Endothelial cell of umbilical vein (primary cell): ENCODE data around the gene TMEM45B. TPM values are rescaled to one million over a fixed set of nuclear protein-coding genes. Genes with fewer than 3 reads are reported as not detected.

Experiments
- BruUV-seq: library from RNA; stranded (reverse); fragments of 400-500 nt; replicated peaks from 2 replicates; lab custom pipeline; 2021; lab: Mats Ljungman, UMichigan
- CTCF ChIA-PET: fragments of 300-600, 350-600 bp; sonication (Branson Sonifier 250); formaldehyde crosslinking; loops from one replicate; lab custom pipeline; 2021; ENCODE audit warnings: antibody characterized with exemption, inconsistent platforms; lab: Charles Lee
- POLR2A ChIA-PET: fragments of 300-600, 350-600 bp; sonication (Branson Sonifier 250); formaldehyde crosslinking; loops from one replicate; lab custom pipeline; 2021; ENCODE audit warnings: antibody characterized with exemption, inconsistent platforms; lab: Charles Lee
- DNase-seq: peaks from one replicate; pipeline ENCODE4 v3.0.0-alpha.2; 2011; ENCODE audit warnings: low read depth, low spot score
- FAIRE-seq: peaks from 2 replicates; lab custom pipeline; 2011; peaks lifted over from hg19 to GRCh38; lab: Jason Lieb, UNC
- H2AFZ ChIP-seq: 2 replicates; pipeline ENCODE4 v1.6.0; 2012; ENCODE audit warnings: low read depth, low read length, control low read depth, inconsistent platforms
- H3K27ac ChIP-seq: 2 replicates; pipeline ENCODE4 v1.5.1; 2011; ENCODE audit warnings: low read depth, mild to moderate bottlenecking, control low read depth, low read length, moderate library complexity; ENCODE audit not compliant: insufficient read depth
- H3K27me3 ChIP-seq, 2 experiments: 2 replicates each; pipeline versions ENCODE4 v1.6.0 to v1.6.1; 2011; ENCODE audit warnings: low read length in 2 of 2, mixed read lengths in 1 of 2; ENCODE audit not compliant: control insufficient read depth in 2 of 2, insufficient read depth in 2 of 2
- H3K36me3 ChIP-seq, 2 experiments: 2 replicates in 1 of 2; 3 replicates in 1 of 2; pipeline ENCODE4 v1.5.1; 2011; ENCODE audit warnings: low read length in 2 of 2, mild to moderate bottlenecking in 1 of 2, moderate library complexity in 1 of 2; ENCODE audit not compliant: control insufficient read depth in 2 of 2, insufficient read depth in 2 of 2; ENCODE audit errors: extremely low read depth in 1 of 2
- H3K4me1 ChIP-seq: 3 replicates; pipeline ENCODE4 v1.5.1; 2011; ENCODE audit warnings: mild to moderate bottlenecking, low read length; ENCODE audit not compliant: control insufficient read depth, insufficient read depth; ENCODE audit errors: extremely low read depth
- H3K4me2 ChIP-seq: 2 replicates; pipeline ENCODE4 v1.6.1; 2011; ENCODE audit warnings: low read length, control low read depth, mixed read lengths; ENCODE audit not compliant: insufficient read depth
- H3K4me3 ChIP-seq, 3 experiments: fragments of 200-600 bp in 1 of 3; sonication (generic), shearing (Covaris generic) in 1 of 3; replicated peaks in 1 of 3; 2 replicates each; pipeline ENCODE4 v1.5.1; 2011 to 2016; ENCODE audit warnings: control low read depth in 3 of 3, low read length in 3 of 3, mild to moderate bottlenecking in 2 of 3, inconsistent platforms in 1 of 3, low read depth in 1 of 3, moderate library complexity in 1 of 3; ENCODE audit not compliant: insufficient read depth in 1 of 3
- H3K79me2 ChIP-seq: 2 replicates; pipeline ENCODE4 v1.6.0; 2012; ENCODE audit warnings: low read length, inconsistent platforms; ENCODE audit not compliant: control insufficient read depth, insufficient read depth
- H3K9ac ChIP-seq: replicated peaks from 2 replicates; pipeline ENCODE3; 2011; ENCODE audit warnings: low read length, control low read depth; ENCODE audit not compliant: insufficient read depth; ENCODE audit errors: extremely low read depth
- H3K9me1 ChIP-seq: replicated peaks from 3 replicates; pipeline ENCODE4 v1.6.0; 2011; ENCODE audit warnings: mild to moderate bottlenecking, low read length; ENCODE audit not compliant: control insufficient read depth, insufficient read depth; ENCODE audit errors: extremely low read depth
- H3K9me3 ChIP-seq: replicated peaks from 2 replicates; pipeline ENCODE4 v1.5.1; 2012; ENCODE audit warnings: low read length, inconsistent platforms; ENCODE audit not compliant: control insufficient read depth, insufficient read depth
- H4K20me1 ChIP-seq: replicated peaks from 2 replicates; pipeline ENCODE3; 2011; ENCODE audit warnings: mild to moderate bottlenecking, low read length; ENCODE audit not compliant: control insufficient read depth, insufficient read depth; ENCODE audit errors: extremely low read depth
- CTCF ChIP-seq, 2 donors: IDR thresholded peaks; 1 replicate in 1 of 2; 2 replicates in 1 of 2; pipeline ENCODE4 v1.5.1; 2011; ENCODE audit warnings: low read length in 2 of 2, mild to moderate bottlenecking in 2 of 2, moderate library complexity in 2 of 2, control low read depth in 1 of 2, inconsistent platforms in 1 of 2, low read depth in 1 of 2; ENCODE audit not compliant: insufficient read depth in 1 of 2; ENCODE audit errors: extremely low read depth in 1 of 2
- EZH2 ChIP-seq: IDR thresholded peaks from 2 replicates; pipeline ENCODE4 v1.6.1; 2012; ENCODE audit warnings: borderline replicate concordance, low read depth, mild to moderate bottlenecking, moderate library complexity, low read length, inconsistent platforms; ENCODE audit not compliant: severe bottlenecking
- FOS ChIP-seq: IDR thresholded peaks from 2 replicates; pipeline ENCODE4 v1.6.1; 2011; ENCODE audit warnings: mild to moderate bottlenecking, low read length, moderate library complexity, borderline replicate concordance; ENCODE audit not compliant: insufficient read depth
- GATA2 ChIP-seq: IDR thresholded peaks from 2 replicates; pipeline ENCODE4 v1.7.0; 2011; ENCODE audit warnings: low read depth, mild to moderate bottlenecking, moderate library complexity, mixed read lengths, low read length; ENCODE audit not compliant: insufficient read length, insufficient read depth
- JUN ChIP-seq: IDR thresholded peaks from 2 replicates; pipeline ENCODE4 v1.6.1; 2011; ENCODE audit warnings: borderline replicate concordance, low read depth; ENCODE audit not compliant: insufficient read length, insufficient read depth
- MAX ChIP-seq: IDR thresholded peaks from 2 replicates; pipeline ENCODE4 v1.6.1; 2011; ENCODE audit not compliant: insufficient read depth, insufficient read length
- MYC ChIP-seq: IDR thresholded peaks from one replicate; pipeline ENCODE4 v1.6.1; 2011; ENCODE audit warnings: mild to moderate bottlenecking, low read depth, low read length
- POLR2A ChIP-seq: IDR thresholded peaks from 2 replicates; pipeline ENCODE4 v1.6.1; 2012; ENCODE audit warnings: low read depth, mild to moderate bottlenecking, control low read depth, low read length
- POLR2AphosphoS5 ChIP-seq: IDR thresholded peaks from 2 replicates; pipeline ENCODE4 v1.6.1; 2012; ENCODE audit warnings: low read depth, mild to moderate bottlenecking, control low read depth, low read length, moderate library complexity; ENCODE audit not compliant: insufficient read depth
- dilution Hi-C: fragments of 300-500 bp; cut with MboI; formaldehyde crosslinking; loops from one replicate; pipeline ENCODE4 v1.15.0; 2019; ENCODE audit warnings: low sequenced_read_pairs; ENCODE audit not compliant: extremely low pct_ligation_motif_present
- intact Hi-C: fragments of 100-400 bp; cut with micrococcal nuclease; formaldehyde crosslinking; loops from one replicate; pipeline ENCODE4 v1.10.0; 2022
- polyA plus RNA-seq, 4 experiments: library from polyadenylated mRNA; depleted of rRNA in 3 of 4; stranded (reverse) in 3 of 4; unstranded in 1 of 4; fragments of >200 nt; gene quantifications; 2 replicates each; pipeline versions ENCODE4 v1.2.1 to v1.2.3, GENCODE V29; 2011 to 2012; ENCODE audit warnings: missing spikeins in 1 of 4
- total RNA-seq: library from RNA; stranded (reverse); gene quantifications from 2 replicates; pipeline ENCODE4 v1.2.3, GENCODE V29; 2021

TMEM45B gene
- total and polyA plus RNA-seq, 2 donors (not counting 3 experiments of a cell fraction or from before 2014, with no cell fraction given), result 0.08 TPM; not detected in 1

- intact Hi-C loops, result no loop called here
- dilution Hi-C loops, result no loop called here
- TF ChIP-seq GATA2 (no peak), MYC (no peak), EZH2 (no peak), POLR2AphosphoS5 (no peak), MAX (no peak), JUN (no peak), POLR2A (no peak), FOS (no peak), CTCF (IDR thresholded peaks at IDR 0.05; ENCODE audit: extremely low read depth in 1 of 2, insufficient read depth in 1 of 2, low read depth in 1 of 2, low read length in 2 of 2) (no peak)
- no TSS peak for BruUV-seq
- Histone ChIP-seq H4K20me1 (no peaks in the 10 kb centered on the region), H3K36me3 (no peaks in the 10 kb centered on the region), H3K9me3 (no peaks in the 10 kb centered on the region), H3K4me1 (no peaks in the 10 kb centered on the region), H3K27ac (no peak overlapping the region), H3K4me2 (no peak overlapping the region), H3K9me1 (no peaks in the 10 kb centered on the region), H3K79me2 (no peaks in the 10 kb centered on the region), H2AFZ (no peak overlapping the region), H3K9ac (no peak overlapping the region), H3K4me3 (no peak overlapping the region), H3K27me3 (peaks cover 4 to 9% of the 10 kb centered on the region in 2 experiments)
- FAIRE-seq, result no peak
- DNase-seq, result no peak
- ChIA-PET CTCF (no interaction called here), POLR2A (no interaction called here)
Observed at GRCh38 chr11:129790106-129790505, 25.5 kb upstream of the TMEM45B start.
